Hematopoietic multipotent progenitor cell treated with erythropoietin and hydrocortisone succinate and interleukin-3 and kit ligand, for 17 days (in vitro differentiated cells): ENCODE measurements around the gene AFAP1L2.
"Not testable (repeated sequence)": the region's sequence is repeated elsewhere in the genome, so short reads cannot be mapped to it uniquely, and the experiment has no call there.

Experiments used
- DNase-seq: peaks from one replicate; pipeline ENCODE4 v3.0.0-alpha.2; 2015; ENCODE audit warnings: low spot score

Gene AFAP1L2

GRCh38 chr10:114359953-114360345 lies 44.4 kb downstream of the AFAP1L2 start:
- DNase-seq: no peak

GRCh38 chr10:114359041-114359952 lies 45.0 kb downstream of the AFAP1L2 start:
- DNase-seq: no peak

- no peak for DNase-seq
Observed at GRCh38 chr10:114357515-114357996, 46.7 kb downstream of the AFAP1L2 start.

GRCh38 chr10:114356751-114357514 lies 47.4 kb downstream of the AFAP1L2 start:
- DNase-seq: no peak

- DNase-seq: no peak
Observed at GRCh38 chr10:114356126-114356525, 48.2 kb downstream of the AFAP1L2 start.

GRCh38 chr10:114353383-114353782 lies 50.9 kb downstream of the AFAP1L2 start:
- DNase-seq: no peak

GRCh38 chr10:114352653-114353298 lies 51.5 kb downstream of the AFAP1L2 start:
- no peak for DNase-seq

GRCh38 chr10:114350751-114351150 lies 53.6 kb downstream of the AFAP1L2 start:
- no peak for DNase-seq

- no peak for DNase-seq
Observed at GRCh38 chr10:114349522-114350215, 54.6 kb downstream of the AFAP1L2 start.

- not testable (repeated sequence) for DNase-seq
Observed at GRCh38 chr10:114349071-114349470, 55.2 kb downstream of the AFAP1L2 start.

- DNase-seq: no peak
Observed at GRCh38 chr10:114347791-114348190, 56.5 kb downstream of the AFAP1L2 start.

- DNase-seq: no peak
Observed at GRCh38 chr10:114347241-114347640, 57.1 kb downstream of the AFAP1L2 start.

- no peak for DNase-seq
Observed at GRCh38 chr10:114346176-114347031, 57.9 kb downstream of the AFAP1L2 start.

- no peak for DNase-seq
Observed at GRCh38 chr10:114345701-114346100, 58.6 kb downstream of the AFAP1L2 start.

- no peak for DNase-seq
Observed at GRCh38 chr10:114343623-114344505, 60.4 kb downstream of the AFAP1L2 start.

- no peak for DNase-seq
Observed at GRCh38 chr10:114342976-114343375, 61.3 kb downstream of the AFAP1L2 start.

- no peak for DNase-seq
Observed at GRCh38 chr10:114340816-114341215, 63.5 kb downstream of the AFAP1L2 start.

GRCh38 chr10:114337510-114338462 lies 66.5 kb downstream of the AFAP1L2 start:
- DNase-seq: no peak
